GM21825 (cell line): ENCODE data around the gene FSIP1.

Source experiments
- ATAC-seq: cut with Tn5 transposase; IDR thresholded peaks from one replicate; pipeline ENCODE4 v1.9.1; 2021; ENCODE audit warnings: mild to moderate bottlenecking, moderate library complexity; ENCODE audit not compliant: unreplicated experiment

FSIP1 gene

GRCh38 chr15:39624806-39625205 lies 157.8 kb downstream of the FSIP1 start:
- peak; percentile 29 for ATAC-seq

- peak; percentile 82 for ATAC-seq
Measured at GRCh38 chr15:39623529-39623931, 159.1 kb downstream of the FSIP1 start.

GRCh38 chr15:39622660-39623516 lies 159.8 kb downstream of the FSIP1 start:
- peak; percentile 16 for ATAC-seq

- ATAC-seq: no peak
Measured at GRCh38 chr15:39621976-39622375, 160.7 kb downstream of the FSIP1 start.

GRCh38 chr15:39621210-39621609 lies 161.4 kb downstream of the FSIP1 start:
- no peak for ATAC-seq

- ATAC-seq: no peak
Measured at GRCh38 chr15:39618063-39618823, 164.4 kb downstream of the FSIP1 start.

GRCh38 chr15:39616731-39617455 lies 165.7 kb downstream of the FSIP1 start:
- ATAC-seq: no peak

GRCh38 chr15:39613861-39614260 lies 168.8 kb downstream of the FSIP1 start:
- ATAC-seq: no peak

GRCh38 chr15:39613271-39613670 lies 169.4 kb downstream of the FSIP1 start:
- no peak for ATAC-seq

- no peak for ATAC-seq
Measured at GRCh38 chr15:39610665-39611064, 172.0 kb downstream of the FSIP1 start.

- ATAC-seq: no peak
Measured at GRCh38 chr15:39609166-39609916, 173.3 kb downstream of the FSIP1 start.

GRCh38 chr15:39608185-39609139 lies 174.2 kb downstream of the FSIP1 start:
- no peak for ATAC-seq

GRCh38 chr15:39605146-39605545 lies 177.5 kb downstream of the FSIP1 start:
- no peak for ATAC-seq

GRCh38 chr15:39602143-39602542 lies 180.5 kb downstream of the FSIP1 start:
- no peak for ATAC-seq

GRCh38 chr15:39599871-39600270 lies 182.8 kb downstream of the FSIP1 start:
- ATAC-seq: no peak

- ATAC-seq: no peak
Measured at GRCh38 chr15:39598958-39599845, 183.4 kb downstream of the FSIP1 start.

- no peak for ATAC-seq
Measured at GRCh38 chr15:39598186-39598850, 184.3 kb downstream of the FSIP1 start.

- ATAC-seq: no peak
Measured at GRCh38 chr15:39597751-39598185, 184.9 kb downstream of the FSIP1 start.
